ENCODE measurements around the gene KCNG1. TPM values are rescaled to one million over a fixed set of nuclear protein-coding genes. Genes with fewer than 3 reads are reported as not detected.

KCNG1 gene
- total RNA-seq, 1 donor from 2014 or later = 5.8 TPM

- peaks cover 12% of the 10 kb centered on the region for H3K4me1 Mint-ChIP-seq
- DNase-seq (ENCODE audit: low read depth, low spot score) = no peak
- H3K9me3 Mint-ChIP-seq = no peaks in the 10 kb centered on the region
- no peaks in the 10 kb centered on the region for H3K36me3 Mint-ChIP-seq (ENCODE audit: low read depth)
- no peak for TF ChIP-seq CTCF (conservative IDR thresholded peaks at IDR 0.05)
- H3K27ac Mint-ChIP-seq (ENCODE audit: unreplicated experiment) = no peak overlapping the region
- peaks cover 68% of the 10 kb centered on the region for H3K27me3 Mint-ChIP-seq (ENCODE audit: low read depth)
- H3K4me3 Mint-ChIP-seq = peak overlapping the region; percentile 81
These were observed 1.6 kb downstream of the KCNG1 start for GRCh38 chr20:51021067-51022025.

DNA sequence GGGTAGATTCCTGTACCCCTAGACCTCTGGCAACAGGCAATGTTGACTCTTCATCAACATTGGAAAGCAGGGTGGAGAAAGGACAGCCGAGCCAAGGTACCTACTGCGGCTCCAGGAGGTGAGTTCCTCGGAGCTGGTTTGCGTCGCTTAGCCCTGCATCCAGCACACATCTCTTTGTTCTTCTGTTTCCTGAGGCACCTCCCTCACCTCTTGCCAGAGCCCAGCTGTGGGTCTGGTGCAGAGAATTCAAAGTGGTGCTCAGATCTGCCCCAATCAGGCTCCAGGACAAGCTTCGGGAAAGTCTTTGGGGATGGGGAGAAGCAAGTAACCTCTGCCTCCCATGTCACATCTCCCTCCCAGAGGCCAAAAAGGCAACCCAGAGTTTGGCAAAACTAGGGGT, 2.2 kb downstream of the KCNG1 start:
- Mint-ChIP-seq H3K27me3 (ENCODE audit: low read depth) (peaks cover 61% of the 10 kb centered on the region), H3K4me3 (no peak overlapping the region), H3K36me3 (ENCODE audit: low read depth) (no peaks in the 10 kb centered on the region), H3K27ac (ENCODE audit: unreplicated experiment) (no peak overlapping the region), H3K4me1 (peaks cover 12% of the 10 kb centered on the region), H3K9me3 (no peaks in the 10 kb centered on the region)
- DNase-seq (ENCODE audit: low read depth, low spot score) = no peak
- no peak for TF ChIP-seq CTCF (conservative IDR thresholded peaks at IDR 0.05)

DNA sequence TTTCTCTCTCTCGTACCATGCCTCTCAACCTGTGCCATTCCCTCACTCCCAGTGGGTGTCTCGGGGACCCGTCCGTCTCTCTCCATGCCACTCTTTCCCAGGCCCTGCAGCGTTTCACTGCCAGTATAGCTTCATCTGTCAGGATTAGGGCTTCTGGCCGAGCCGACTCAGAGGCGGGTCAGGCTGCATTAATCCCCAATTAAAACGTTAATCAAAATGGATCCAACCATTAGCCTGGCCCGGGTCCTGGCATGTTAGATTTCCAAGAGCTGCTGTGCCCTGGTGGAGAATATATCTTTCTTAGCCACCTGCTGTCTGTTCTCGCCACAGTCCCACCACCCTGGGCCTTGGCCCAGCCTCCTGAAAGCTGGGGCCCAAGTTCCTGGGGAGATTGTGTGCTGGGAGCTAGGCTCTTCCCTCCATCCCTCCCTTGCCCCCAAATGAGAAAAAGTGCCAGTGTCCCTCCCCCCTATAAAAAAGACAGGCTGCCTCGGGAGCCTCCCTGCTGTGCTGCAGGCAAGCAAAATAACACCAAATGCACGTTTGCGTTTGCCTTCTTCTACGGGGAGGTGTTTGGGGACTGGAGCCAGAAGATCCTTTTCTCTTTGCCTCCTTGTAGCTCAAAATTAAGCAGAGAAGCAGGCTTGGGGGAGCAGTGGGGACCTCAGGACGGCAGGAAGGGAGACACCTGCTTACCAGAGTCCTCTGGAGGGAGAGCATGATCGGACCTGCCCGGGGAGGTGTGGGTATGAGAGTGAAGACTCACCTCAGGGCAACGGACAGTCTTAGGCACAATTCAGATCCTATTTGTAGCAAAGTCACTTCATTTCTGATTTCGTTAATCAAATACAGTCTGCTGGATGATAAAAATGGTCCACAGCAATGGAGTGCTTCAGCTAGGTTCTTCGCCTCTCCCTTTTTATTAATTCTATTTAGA, 3.0 kb downstream of the KCNG1 start:
- Mint-ChIP-seq H3K9me3 (no peaks in the 10 kb centered on the region), H3K27me3 (ENCODE audit: low read depth) (peaks cover 56% of the 10 kb centered on the region), H3K36me3 (ENCODE audit: low read depth) (no peaks in the 10 kb centered on the region), H3K4me3 (no peak overlapping the region), H3K4me1 (peaks cover 16% of the 10 kb centered on the region), H3K27ac (ENCODE audit: unreplicated experiment) (no peak overlapping the region)
- no peak for TF ChIP-seq CTCF (conservative IDR thresholded peaks at IDR 0.05)
- no peak for DNase-seq (ENCODE audit: low read depth, low spot score)

DNA sequence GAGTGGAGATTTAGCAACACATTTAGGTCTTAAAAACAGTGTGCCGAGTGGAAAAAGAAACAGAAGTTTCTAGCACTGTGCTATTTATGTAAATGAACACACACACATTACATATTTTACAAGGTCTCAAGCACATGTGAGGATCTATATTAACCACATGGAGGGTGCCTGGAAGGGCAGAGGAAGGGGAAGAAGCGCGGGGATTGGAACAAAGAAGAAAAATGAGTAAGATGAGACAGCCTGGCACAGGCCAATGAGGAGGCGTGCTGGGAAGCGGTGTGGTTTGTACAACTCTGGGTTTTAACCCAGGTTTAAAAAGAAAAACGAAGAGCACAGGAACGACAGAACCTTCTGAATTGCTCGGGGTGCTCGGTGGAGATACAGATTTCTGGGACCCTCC, 5.7 kb downstream of the KCNG1 start:
- H3K4me1 Mint-ChIP-seq = peaks cover 20% of the 10 kb centered on the region
- no peak for DNase-seq (ENCODE audit: low read depth, low spot score)
- no peaks in the 10 kb centered on the region for H3K9me3 Mint-ChIP-seq
- no peak for TF ChIP-seq CTCF (conservative IDR thresholded peaks at IDR 0.05)
- no peaks in the 10 kb centered on the region for H3K36me3 Mint-ChIP-seq (ENCODE audit: low read depth)
- peak overlapping the region; percentile 9 for H3K27ac Mint-ChIP-seq (ENCODE audit: unreplicated experiment)
- no peak overlapping the region for H3K4me3 Mint-ChIP-seq
- H3K27me3 Mint-ChIP-seq (ENCODE audit: low read depth) = peaks cover 36% of the 10 kb centered on the region

DNA sequence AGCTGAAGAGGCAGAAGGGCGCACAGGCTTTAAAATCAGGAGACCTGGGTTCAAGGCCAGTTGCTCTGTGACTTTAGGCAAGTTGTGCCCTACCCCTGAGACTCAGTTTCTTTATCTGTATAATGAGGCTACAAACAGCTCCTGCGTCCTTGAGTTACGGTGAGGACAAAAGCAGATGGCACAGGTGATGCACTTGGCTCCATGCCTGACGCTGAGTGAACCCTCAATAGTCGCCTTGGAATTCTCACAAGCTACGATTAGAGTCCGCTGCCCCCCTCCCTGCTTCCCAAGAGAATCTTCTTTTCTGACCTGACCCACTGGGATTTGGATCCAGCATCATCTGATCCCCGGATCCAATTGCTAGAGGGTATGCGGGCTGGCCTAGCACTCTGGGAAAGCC, 6.4 kb downstream of the KCNG1 start:
- no peak overlapping the region for H3K27ac Mint-ChIP-seq (ENCODE audit: unreplicated experiment)
- no peak for DNase-seq (ENCODE audit: low read depth, low spot score)
- H3K36me3 Mint-ChIP-seq (ENCODE audit: low read depth) = no peaks in the 10 kb centered on the region
- no peaks in the 10 kb centered on the region for H3K9me3 Mint-ChIP-seq
- no peak overlapping the region for H3K4me3 Mint-ChIP-seq
- H3K27me3 Mint-ChIP-seq (ENCODE audit: low read depth) = peaks cover 28% of the 10 kb centered on the region
- TF ChIP-seq CTCF (conservative IDR thresholded peaks at IDR 0.05) = no peak
- peaks cover 14% of the 10 kb centered on the region for H3K4me1 Mint-ChIP-seq
